Hematopoietic multipotent progenitor cell treated with erythropoietin and hydrocortisone succinate and interleukin-3 and kit ligand, for 8 days (in vitro differentiated cells): Measurements from ENCODE around the gene KAZN.
"Not testable (repeated sequence)": the region's sequence is repeated elsewhere in the genome, so short reads cannot be mapped to it uniquely, and the experiment has no call there.

Source experiments
- DNase-seq: peaks from one replicate; pipeline ENCODE4 v3.0.0-alpha.2; 2015

Gene KAZN

DNA sequence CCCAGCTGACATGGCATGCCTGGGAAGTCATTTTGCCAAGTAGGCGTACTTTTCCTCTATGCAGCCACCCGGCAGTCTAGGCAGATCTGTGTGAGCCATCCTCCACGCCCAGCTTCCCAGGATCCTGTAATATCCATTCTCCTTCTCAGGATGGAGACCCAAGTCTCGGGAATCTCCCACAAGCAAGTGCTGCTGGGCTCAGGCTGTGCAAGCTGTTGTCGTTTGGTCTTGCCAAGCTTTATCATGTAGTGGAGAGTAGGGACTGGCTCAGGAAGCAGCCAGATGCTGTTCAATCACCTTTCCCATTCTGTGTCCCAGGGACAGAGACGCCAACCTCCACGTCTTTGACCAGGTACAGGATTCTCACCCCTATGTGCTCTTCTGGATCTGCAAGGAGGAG, 363.9 kb downstream of the KAZN start:
- no peak for DNase-seq

GRCh38 chr1:14963791-14964710, 365.6 kb downstream of the KAZN start:
- not testable (repeated sequence) for DNase-seq

GRCh38 chr1:14964711-14965055, 366.2 kb downstream of the KAZN start:
- DNase-seq: no peak

GRCh38 chr1:14968251-14968851, 369.9 kb downstream of the KAZN start:
- no peak for DNase-seq

GRCh38 chr1:14969006-14969405, 370.5 kb downstream of the KAZN start:
- no peak for DNase-seq

GRCh38 chr1:14970115-14970798, 371.8 kb downstream of the KAZN start:
- DNase-seq: peak; percentile 48

DNA sequence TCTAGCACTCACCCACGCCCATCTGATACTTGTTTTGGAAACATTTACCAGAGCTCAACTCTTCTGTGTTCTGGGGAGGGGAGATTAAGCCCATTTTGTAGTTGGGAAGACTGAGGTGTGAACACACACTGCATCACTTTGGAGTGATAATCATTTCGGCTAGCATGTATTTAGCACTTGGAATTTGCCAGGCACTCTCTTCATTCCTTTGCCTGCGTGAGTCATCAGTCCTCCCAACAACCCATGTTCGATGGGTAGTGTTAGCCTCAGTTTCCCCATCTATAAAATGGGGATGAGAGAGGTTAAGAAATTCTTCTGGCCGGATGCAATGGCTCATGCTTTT, 372.3 kb downstream of the KAZN start:
- DNase-seq: no peak

DNA sequence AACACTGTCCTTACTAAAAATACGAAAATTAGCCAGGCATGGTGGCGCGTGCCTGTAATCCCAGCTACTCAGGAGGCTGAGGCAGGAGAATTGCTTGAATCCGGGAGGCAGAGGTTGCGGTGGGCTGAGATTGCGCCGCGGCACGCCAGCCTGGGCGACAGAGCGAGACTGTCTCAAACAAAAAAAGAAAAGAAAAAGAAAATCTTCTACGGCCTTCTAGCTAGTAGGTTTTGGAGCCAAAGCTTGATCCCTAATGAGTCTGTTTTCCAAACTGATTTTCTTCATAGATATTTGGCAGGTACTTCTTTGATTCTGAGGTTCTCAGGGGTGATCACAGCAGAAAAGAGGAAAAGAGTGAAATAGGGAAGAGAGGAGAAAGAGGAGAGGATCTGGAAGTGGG, 372.7 kb downstream of the KAZN start:
- DNase-seq: no peak

DNA sequence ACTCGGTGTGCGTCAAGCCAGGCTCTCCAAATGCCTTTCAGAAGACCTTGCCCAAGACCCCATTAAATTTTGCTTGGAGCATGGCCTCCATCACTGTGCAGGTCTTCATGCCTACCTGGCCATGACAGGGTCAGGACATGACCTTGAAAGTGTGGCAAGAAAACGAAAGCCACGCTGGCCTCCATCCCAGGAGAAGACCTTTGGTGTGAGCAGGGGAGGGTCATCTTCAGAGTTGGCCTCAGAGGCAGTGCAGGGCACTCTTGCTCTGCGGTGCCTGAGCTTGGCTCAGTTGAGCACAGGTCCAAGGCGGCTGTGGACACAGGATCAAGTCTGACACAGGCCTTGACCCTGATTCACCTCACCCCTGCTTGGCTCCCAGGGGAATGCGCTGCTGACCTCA, 373.6 kb downstream of the KAZN start:
- no peak for DNase-seq

DNA sequence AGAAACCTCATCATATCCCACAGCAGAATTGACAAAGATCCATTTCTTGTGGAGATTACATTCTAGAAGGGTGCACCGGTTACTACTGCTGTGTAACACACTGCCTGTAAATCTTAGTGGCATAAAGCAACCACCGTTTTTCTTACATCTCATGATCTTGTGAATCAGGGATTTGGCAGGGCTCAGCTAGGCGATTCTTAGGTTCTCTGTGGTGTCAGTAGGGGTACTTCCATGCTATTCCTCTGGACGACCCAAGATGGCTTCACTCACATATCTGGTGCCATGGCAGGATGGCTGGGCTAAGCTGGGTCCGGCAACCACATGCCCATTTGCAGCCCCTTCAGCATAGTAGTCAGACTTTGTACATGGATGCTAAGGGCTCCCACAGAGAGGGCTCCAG, 375.3 kb downstream of the KAZN start:
- DNase-seq: no peak

DNA sequence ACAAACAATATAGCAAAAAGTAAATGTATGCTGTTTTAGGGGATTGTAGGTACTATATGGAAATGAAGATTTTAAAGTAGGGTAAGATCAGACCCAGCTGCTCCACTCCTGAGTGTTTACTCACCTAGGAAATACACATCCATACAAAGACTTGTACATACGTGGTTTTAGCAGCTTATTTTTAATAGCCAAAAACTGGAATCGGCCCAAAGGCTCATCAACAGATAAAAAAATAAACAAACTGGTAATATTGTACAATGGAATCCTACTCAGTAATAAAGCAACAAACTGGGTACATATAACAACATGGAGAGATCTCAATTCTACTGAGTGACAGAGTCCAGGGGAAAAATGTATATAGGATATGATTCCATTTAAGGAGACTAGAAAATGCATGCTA, 375.9 kb downstream of the KAZN start:
- no peak for DNase-seq

- no peak for DNase-seq
Observed at GRCh38 chr1:14975119-14975518, 376.6 kb downstream of the KAZN start.

DNA sequence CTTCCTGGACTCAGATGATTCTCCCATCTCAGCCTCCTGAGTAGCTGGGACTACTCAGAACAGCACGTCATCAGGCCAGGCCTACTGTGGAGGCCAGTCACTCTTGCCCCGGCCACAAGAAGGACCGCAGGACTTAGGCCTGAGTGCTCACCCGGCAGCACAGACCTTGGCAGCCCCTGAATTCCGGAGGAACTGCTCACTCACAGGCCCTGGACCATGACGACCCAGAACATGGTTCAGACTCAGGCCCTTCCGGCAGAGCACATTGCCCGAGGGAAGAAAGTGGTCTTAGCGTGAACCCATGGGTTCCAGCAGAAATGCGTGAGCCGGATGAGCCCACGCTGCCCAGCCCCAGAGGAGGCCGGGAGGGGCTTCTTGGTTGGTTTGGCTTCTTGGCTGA, 377.8 kb downstream of the KAZN start:
- DNase-seq: no peak

GRCh38 chr1:14977338-14977931, 378.9 kb downstream of the KAZN start:
- no peak for DNase-seq

GRCh38 chr1:14980621-14981218, 382.2 kb downstream of the KAZN start:
- DNase-seq: no peak

DNA sequence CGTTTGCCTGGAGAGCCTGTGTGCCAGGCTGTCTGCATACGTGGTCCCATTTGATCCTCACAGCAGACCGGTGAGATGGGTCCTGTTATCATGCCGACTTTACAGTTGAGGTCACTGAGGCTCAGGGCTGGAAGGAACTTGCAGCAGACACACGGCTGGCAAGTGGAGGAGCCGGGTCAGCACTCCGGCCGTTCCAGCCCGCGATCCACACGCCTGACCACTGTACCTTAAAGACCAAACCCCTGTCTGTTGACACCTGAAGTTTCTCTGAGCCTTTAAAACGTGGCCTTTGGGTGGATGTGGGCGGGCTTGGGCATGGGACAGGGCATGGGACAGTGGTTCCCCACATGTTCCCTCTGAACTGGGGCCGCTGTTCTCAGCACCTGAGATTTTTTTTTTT, 383.5 kb downstream of the KAZN start:
- DNase-seq: no peak

GRCh38 chr1:14983277-14983676, 384.8 kb downstream of the KAZN start:
- DNase-seq: no peak

DNA sequence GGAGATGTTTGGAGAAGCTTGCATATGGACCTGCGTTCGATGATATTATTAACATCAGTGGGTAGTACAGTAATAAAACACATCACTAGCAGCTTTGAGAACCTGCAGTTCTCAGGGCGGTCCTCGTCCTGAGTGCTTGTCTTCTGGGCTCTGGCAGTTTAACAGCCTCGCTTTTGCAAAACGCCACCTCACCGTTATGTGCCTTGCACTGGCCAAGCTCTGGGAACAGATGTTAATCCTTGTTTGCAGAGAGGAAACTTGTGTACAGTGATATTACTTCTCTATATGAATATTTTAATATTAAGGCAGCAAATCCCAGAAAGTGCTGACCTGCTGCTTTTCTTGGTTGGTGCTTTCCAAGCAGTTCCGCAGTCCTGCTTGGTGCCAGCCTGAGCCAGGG, 387.7 kb downstream of the KAZN start:
- no peak for DNase-seq

GRCh38 chr1:14987829-14988603, 389.5 kb downstream of the KAZN start:
- no peak for DNase-seq

DNA sequence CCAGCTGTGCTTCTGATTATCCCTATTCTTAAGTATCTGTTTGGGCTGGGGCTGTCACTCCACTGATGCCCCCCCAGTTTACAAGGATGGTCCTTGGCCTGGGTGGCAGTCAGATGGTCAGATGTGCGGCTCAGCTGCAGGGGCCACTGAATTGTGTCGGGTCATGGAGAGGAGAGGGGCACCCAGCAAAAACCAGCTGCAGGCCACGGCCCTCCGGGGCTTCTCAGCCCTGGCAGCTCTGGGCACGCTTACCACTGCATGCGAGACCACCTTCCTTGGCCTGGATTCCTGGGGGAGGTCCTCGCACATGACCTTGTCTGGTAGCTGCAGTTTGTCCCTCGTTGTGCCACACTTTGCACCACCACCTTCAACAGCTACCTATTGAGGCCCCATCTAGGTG, 390.2 kb downstream of the KAZN start:
- no peak for DNase-seq

GRCh38 chr1:14989931-14990728, 391.6 kb downstream of the KAZN start:
- DNase-seq: no peak

DNA sequence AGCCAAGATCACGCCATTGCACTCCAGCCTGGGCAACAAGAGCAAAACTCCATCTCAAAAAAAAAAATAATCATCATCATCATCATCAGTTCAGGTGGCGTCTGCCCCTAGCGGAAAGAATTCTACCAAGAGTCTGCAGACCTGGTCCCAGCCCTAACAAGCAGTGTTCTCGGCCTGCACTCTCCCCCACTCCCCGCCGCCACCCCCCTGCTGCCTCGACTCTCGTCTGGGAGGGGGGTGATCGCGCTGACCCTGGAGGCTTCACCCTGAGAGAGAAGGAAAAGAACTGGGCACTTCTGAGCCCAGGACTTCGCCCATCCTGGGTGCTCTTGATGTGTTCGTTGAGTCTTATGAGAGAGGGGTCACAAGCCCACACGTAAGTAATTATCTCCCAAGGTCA, 394.9 kb downstream of the KAZN start:
- no peak for DNase-seq
